OCI-LY7 (cell line): ENCODE results near the gene EVA1C. TPM values are rescaled to one million over a fixed set of nuclear protein-coding genes. Genes with fewer than 3 reads are reported as not detected.
"Not testable (repeated sequence)": the region's sequence is repeated elsewhere in the genome, so short reads cannot be mapped to it uniquely, and the experiment has no call there.

Experiments
- BruUV-seq: library from RNA; stranded (reverse); fragments of 400-500 nt; replicated peaks from 2 replicates; lab custom pipeline; 2021; lab: Mats Ljungman, UMichigan
- CTCF ChIA-PET: fragments of 300-600 bp; sonication (Branson Sonifier 250); formaldehyde crosslinking; loops from one replicate; lab custom pipeline; 2022; ENCODE audit warnings: antibody characterized with exemption; ENCODE audit not compliant: unreplicated experiment; lab: Charles Lee
- POLR2A ChIA-PET: fragments of 300-600 bp; sonication (Branson Sonifier 250); formaldehyde crosslinking; loops from one replicate; lab custom pipeline; 2022; ENCODE audit warnings: antibody characterized with exemption; lab: Charles Lee
- DNase-seq: peaks from one replicate; pipeline ENCODE4 v3.0.0-alpha.2; 2015; ENCODE audit warnings: low spot score
- H2AFZ ChIP-seq: fragments of 200-600 bp; sonication (generic), shearing (Covaris generic); 2 replicates; pipeline ENCODE4 v1.6.1; 2014; ENCODE audit warnings: mild to moderate bottlenecking, antibody characterized with exemption, low read length, moderate library complexity
- H3K27ac ChIP-seq: fragments of 200-600 bp; sonication (generic); 2 replicates; pipeline ENCODE4 v1.5.1; 2014; ENCODE audit warnings: mixed run types, low read depth, mild to moderate bottlenecking, moderate library complexity, low read length, inconsistent platforms; ENCODE audit not compliant: poor library complexity, severe bottlenecking
- H3K36me3 ChIP-seq: fragments of 200-600 bp; sonication (generic); 2 replicates; pipeline ENCODE4 v1.6.1; 2014; ENCODE audit warnings: mild to moderate bottlenecking, antibody characterized with exemption, low read length, moderate library complexity, mixed read lengths; ENCODE audit not compliant: insufficient read depth
- H3K4me1 ChIP-seq: fragments of 200-600 bp; sonication (generic); 2 replicates; pipeline ENCODE4 v1.5.1; 2014; ENCODE audit warnings: mild to moderate bottlenecking, low read length; ENCODE audit not compliant: insufficient read depth, poor library complexity, severe bottlenecking
- H3K4me2 ChIP-seq: fragments of 200-600 bp; sonication (generic); 2 replicates; pipeline ENCODE4 v1.6.1; 2014; ENCODE audit warnings: mild to moderate bottlenecking, low read length
- H3K4me3 ChIP-seq: fragments of 200-600 bp; sonication (generic); 2 replicates; pipeline ENCODE4 v1.5.1; 2014; ENCODE audit warnings: mild to moderate bottlenecking, low read depth, low read length; ENCODE audit not compliant: poor library complexity, severe bottlenecking
- H3K79me2 ChIP-seq: fragments of 200-600 bp; sonication (generic); 2 replicates; pipeline ENCODE4 v1.6.1; 2016; ENCODE audit warnings: low read depth, mild to moderate bottlenecking, low read length, moderate library complexity, mixed read lengths; ENCODE audit not compliant: insufficient read depth
- H3K9me2 ChIP-seq: fragments of 200-600 bp; sonication (generic); 2 replicates; pipeline ENCODE4 v1.6.1; 2016; ENCODE audit warnings: mild to moderate bottlenecking, low read length, mixed read lengths; ENCODE audit not compliant: insufficient read depth
- H3K9me3 ChIP-seq: fragments of 200-600 bp; sonication (generic); 2 replicates; pipeline ENCODE4 v1.6.1; 2014; ENCODE audit warnings: mild to moderate bottlenecking, mixed run types, low read length, mixed read lengths
- H4K20me1 ChIP-seq: fragments of 200-600 bp; sonication (generic); 2 replicates; pipeline ENCODE4 v1.6.1; 2014; ENCODE audit warnings: mild to moderate bottlenecking, antibody characterized with exemption, low read length, moderate library complexity, mixed read lengths; ENCODE audit not compliant: insufficient read depth
- EZH2phosphoT487 ChIP-seq: fragments of 200-600 bp; sonication (generic); IDR thresholded peaks from 2 replicates; pipeline ENCODE4 v1.6.1; 2018; ENCODE audit warnings: low read depth, borderline replicate concordance, mild to moderate bottlenecking, mixed run types, antibody characterized with exemption, low read length, moderate library complexity, mixed read lengths
- intact Hi-C: fragments of 100-400 bp; cut with micrococcal nuclease; formaldehyde crosslinking; loops from one replicate; pipeline ENCODE4 v1.10.0; 2022; ENCODE audit not compliant: unreplicated experiment
- total RNA-seq, 2 experiments: library from RNA; depleted of rRNA in 1 of 2; stranded (reverse); fragments of >200 nt in 1 of 2; shearing (Covaris generic) in 1 of 2; gene quantifications; 2 replicates each; pipeline ENCODE4 v1.2.3, GENCODE V29; 2014 to 2022
- TF ChIP-seq, protein P1 (sequence below): fragments of 200-600 bp; sonication (generic); conservative IDR thresholded peaks from 2 replicates; pipeline ENCODE4 v1.5.1; 2014; ENCODE audit warnings: mild to moderate bottlenecking, antibody characterized with exemption, low read length, moderate library complexity, mixed read lengths

EVA1C gene
- total RNA-seq, 2 experiments from 2014 or later, result not detected

GRCh38 chr21:32507342-32507919 is 94.9 kb downstream of the EVA1C start:
- Histone ChIP-seq H3K9me2 (no peaks in the 10 kb centered on the region), H3K4me1 (no peaks in the 10 kb centered on the region), H3K36me3 (no peaks in the 10 kb centered on the region), H3K79me2 (no peaks in the 10 kb centered on the region), H3K27ac (no peak overlapping the region), H3K9me3 (no peaks in the 10 kb centered on the region), H4K20me1 (no peaks in the 10 kb centered on the region), H2AFZ (no peak overlapping the region), H3K4me3 (no peak overlapping the region), H3K4me2 (no peak overlapping the region)
- BruUV-seq, result no TSS peak
- TF ChIP-seq, protein P1, sequence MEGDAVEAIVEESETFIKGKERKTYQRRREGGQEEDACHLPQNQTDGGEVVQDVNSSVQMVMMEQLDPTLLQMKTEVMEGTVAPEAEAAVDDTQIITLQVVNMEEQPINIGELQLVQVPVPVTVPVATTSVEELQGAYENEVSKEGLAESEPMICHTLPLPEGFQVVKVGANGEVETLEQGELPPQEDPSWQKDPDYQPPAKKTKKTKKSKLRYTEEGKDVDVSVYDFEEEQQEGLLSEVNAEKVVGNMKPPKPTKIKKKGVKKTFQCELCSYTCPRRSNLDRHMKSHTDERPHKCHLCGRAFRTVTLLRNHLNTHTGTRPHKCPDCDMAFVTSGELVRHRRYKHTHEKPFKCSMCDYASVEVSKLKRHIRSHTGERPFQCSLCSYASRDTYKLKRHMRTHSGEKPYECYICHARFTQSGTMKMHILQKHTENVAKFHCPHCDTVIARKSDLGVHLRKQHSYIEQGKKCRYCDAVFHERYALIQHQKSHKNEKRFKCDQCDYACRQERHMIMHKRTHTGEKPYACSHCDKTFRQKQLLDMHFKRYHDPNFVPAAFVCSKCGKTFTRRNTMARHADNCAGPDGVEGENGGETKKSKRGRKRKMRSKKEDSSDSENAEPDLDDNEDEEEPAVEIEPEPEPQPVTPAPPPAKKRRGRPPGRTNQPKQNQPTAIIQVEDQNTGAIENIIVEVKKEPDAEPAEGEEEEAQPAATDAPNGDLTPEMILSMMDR, result no peak
- TF ChIP-seq EZH2phosphoT487, result no peak
- intact Hi-C loops, result no loop called here
- ChIA-PET POLR2A (no interaction called here), CTCF (no interaction called here)
- DNase-seq, result no peak

GRCh38 chr21:32508036-32508435 is 95.5 kb downstream of the EVA1C start:
- H3K9me3 ChIP-seq, intact Hi-C loops, H2AFZ ChIP-seq, BruUV-seq, H4K20me1 ChIP-seq, H3K79me2 ChIP-seq, H3K9me2 ChIP-seq, H3K4me2 ChIP-seq, POLR2A ChIA-PET, DNase-seq, H3K4me3 ChIP-seq, H3K36me3 ChIP-seq, CTCF ChIA-PET, H3K27ac ChIP-seq, H3K4me1 ChIP-seq: not testable (repeated sequence)

DNA sequence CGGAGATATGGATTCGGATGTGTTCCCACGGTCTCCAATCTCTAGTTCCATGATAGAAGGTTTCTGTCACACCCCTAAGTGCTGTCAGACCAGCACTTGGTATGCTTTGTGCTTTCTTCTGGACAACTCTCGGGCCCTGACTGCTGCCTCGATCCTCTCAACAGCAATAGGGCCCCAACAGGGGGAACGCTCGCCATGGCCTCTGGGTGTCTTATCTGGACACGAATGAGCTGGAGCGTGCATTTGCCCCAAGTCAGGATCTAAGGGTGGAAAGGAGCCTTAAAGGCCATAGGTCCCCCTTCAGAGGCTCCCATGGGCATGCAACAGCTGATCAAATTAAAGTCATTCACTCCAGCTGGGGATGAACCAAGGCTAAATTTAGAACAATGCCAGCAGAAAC is 96.1 kb downstream of the EVA1C start:
- Histone ChIP-seq H3K4me3 (no peak overlapping the region), H3K4me2 (no peak overlapping the region), H3K79me2 (no peaks in the 10 kb centered on the region), H3K4me1 (no peaks in the 10 kb centered on the region), H3K36me3 (no peaks in the 10 kb centered on the region), H3K27ac (no peak overlapping the region), H2AFZ (no peak overlapping the region), H3K9me3 (no peaks in the 10 kb centered on the region), H4K20me1 (no peaks in the 10 kb centered on the region), H3K9me2 (no peaks in the 10 kb centered on the region)
- no peak for DNase-seq
- POLR2A ChIA-PET, result no interaction called here
- BruUV-seq, result no TSS peak
- intact Hi-C loops, result no loop called here
- TF ChIP-seq, protein P1, result no peak
- no peak for TF ChIP-seq EZH2phosphoT487
- CTCF ChIA-PET, result no interaction called here

- H3K4me3 ChIP-seq, H3K9me2 ChIP-seq, H3K79me2 ChIP-seq, H2AFZ ChIP-seq, POLR2A ChIA-PET, H3K27ac ChIP-seq, intact Hi-C loops, H3K36me3 ChIP-seq, H3K4me1 ChIP-seq, H4K20me1 ChIP-seq, H3K4me2 ChIP-seq, H3K9me3 ChIP-seq, DNase-seq, BruUV-seq, CTCF ChIA-PET: not testable (repeated sequence)
Measured at GRCh38 chr21:32508975-32509374, 96.5 kb downstream of the EVA1C start.
